ENCODE data around the gene FNBP1L. TPM values are rescaled to one million over a fixed set of nuclear protein-coding genes. Genes with fewer than 3 reads are reported as not detected.

Gene FNBP1L
- total and polyA plus RNA-seq, 9 of the 15 experiments (the other 6 are each of a cell fraction or from before 2014, with no cell fraction given), result 1.4 to 6.9 (median 5.9) TPM

DNA sequence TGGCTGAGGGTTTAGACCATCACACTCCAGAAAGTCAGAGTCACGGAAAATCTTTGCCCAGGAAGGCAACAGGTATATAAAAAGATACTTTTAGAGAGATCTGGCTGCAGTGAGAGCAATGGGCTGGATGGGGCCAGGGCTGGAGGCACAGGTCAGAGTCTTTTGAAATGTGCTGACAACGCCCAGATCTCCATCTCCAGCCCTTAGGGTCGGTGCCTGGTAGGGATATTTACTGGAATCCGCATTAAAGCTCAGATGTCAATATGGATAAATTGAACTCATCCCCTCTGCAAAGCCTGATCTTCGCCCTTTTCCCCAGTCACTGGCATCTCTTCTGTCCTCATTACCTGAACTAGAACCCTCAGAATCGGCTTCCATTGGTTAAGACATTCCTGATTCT is 151.6 kb downstream of the FNBP1L start (continued):
- TF ChIP-seq, protein P1, sequence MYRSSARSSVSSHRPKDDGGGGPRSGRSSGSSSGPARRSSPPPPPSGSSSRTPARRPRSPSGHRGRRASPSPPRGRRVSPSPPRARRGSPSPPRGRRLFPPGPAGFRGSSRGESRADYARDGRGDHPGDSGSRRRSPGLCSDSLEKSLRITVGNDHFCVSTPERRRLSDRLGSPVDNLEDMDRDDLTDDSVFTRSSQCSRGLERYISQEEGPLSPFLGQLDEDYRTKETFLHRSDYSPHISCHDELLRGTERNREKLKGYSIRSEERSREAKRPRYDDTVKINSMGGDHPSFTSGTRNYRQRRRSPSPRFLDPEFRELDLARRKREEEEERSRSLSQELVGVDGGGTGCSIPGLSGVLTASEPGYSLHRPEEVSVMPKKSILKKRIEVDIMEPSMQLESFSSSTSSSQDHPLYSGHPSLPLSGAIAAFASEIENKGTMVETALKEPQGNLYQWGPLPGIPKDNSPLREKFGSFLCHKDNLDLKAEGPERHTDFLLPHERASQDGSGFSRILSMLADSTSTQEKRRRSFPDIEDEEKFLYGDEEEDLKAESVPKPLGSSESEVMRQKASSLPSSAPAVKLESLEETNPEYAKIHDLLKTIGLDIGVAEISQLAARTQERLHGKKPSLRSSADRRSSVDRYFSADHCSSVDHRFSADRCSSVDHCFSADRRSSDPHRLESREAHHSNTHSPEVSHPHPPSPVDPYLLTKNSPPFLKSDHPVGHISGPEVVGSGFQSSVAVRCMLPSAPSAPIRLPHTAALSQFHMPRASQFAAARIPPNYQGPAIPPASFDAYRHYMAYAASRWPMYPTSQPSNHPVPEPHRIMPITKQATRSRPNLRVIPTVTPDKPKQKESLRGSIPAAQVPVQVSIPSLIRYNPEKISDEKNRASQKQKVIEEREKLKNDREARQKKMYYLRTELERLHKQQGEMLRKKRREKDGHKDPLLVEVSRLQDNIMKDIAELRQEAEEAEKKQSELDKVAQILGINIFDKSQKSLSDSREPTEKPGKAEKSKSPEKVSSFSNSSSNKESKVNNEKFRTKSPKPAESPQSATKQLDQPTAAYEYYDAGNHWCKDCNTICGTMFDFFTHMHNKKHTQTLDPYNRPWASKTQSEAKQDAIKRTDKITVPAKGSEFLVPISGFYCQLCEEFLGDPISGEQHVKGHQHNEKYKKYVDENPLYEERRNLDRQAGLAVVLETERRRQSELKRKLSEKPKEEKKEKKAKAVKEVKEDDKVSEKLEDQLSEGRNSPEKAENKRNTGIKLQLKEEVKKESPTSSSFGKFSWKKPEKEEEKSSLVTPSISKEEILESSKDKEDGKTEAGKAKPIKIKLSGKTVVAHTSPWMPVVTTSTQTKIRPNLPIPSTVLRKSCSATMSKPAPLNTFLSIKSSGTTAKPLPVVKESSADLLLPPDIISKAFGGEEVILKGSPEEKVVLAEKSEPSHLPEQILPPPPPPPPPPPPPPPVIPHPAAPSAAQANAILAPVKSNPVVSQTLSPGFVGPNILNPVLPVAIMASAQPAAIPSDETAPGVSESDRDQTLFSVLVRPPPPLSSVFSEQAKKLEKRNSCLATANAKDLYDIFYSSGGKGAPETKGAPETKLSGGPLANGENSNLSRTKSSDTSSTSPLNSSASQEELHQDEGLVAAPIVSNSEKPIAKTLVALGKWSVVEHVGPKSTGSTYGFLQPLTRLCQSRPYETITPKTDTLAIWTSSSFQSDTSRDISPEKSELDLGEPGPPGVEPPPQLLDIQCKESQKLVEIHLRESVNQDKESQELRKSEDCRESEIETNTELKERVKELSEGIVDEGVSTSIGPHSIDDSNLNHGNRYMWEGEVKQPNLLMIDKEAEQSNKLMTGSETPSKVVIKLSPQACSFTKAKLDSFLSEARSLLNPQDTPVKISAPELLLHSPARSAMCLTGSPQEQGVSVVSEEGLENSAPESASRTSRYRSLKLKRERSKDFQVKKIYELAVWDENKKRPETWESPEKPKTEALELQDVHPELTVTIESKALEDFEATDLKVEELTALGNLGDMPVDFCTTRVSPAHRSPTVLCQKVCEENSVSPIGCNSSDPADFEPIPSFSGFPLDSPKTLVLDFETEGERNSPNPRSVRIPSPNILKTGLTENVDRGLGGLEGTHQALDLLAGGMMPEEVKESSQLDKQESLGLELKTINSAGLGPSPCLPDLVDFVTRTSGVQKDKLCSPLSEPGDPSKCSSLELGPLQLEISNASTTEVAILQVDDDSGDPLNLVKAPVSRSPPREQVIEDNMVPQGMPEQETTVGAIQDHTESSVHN (IDR thresholded peaks at IDR 0.05; ENCODE audit: borderline replicate concordance in 1 of 2, low read depth in 1 of 2), result no peak
- no peak for TF ChIP-seq HDAC3 (IDR thresholded peaks at IDR 0.05; ENCODE audit: borderline replicate concordance, partially characterized antibody)
